HEK293T (cell line): ENCODE results near the gene UBQLNL.

ENCODE experiments used
- CTCF ChIA-PET: fragments of 350-600 bp; formaldehyde crosslinking; extraction: SDS; loops from one replicate; lab custom pipeline; 2021; ENCODE audit warnings: antibody characterized with exemption, inconsistent platforms; lab: Yijun Ruan, JAX
- POLR2A ChIA-PET: fragments of 350-600 bp; formaldehyde crosslinking; extraction: SDS; loops from one replicate; lab custom pipeline; 2020; ENCODE audit warnings: antibody characterized with exemption, inconsistent platforms; lab: Yijun Ruan, JAX
- DNase-seq: peaks from one replicate; pipeline ENCODE4 v3.0.0; 2012; ENCODE audit warnings: mixed read lengths; ENCODE audit errors: extremely low spot score
- ARNT ChIP-seq: fragments of 450-650 bp; IDR thresholded peaks from 2 replicates; pipeline ENCODE4 v1.6.1; 2017; ENCODE audit warnings: mild to moderate bottlenecking
- BHLHE40 ChIP-seq: fragments of 450-650 bp; IDR thresholded peaks from 2 replicates; pipeline ENCODE4 v1.6.1; 2016; ENCODE audit warnings: mild to moderate bottlenecking, moderate library complexity, borderline replicate concordance
- CTBP1 ChIP-seq: fragments of 450-650 bp; IDR thresholded peaks from 2 replicates; pipeline ENCODE4 v1.6.1; 2016; ENCODE audit warnings: borderline replicate concordance
- ELF4 ChIP-seq: fragments of 450-650 bp; IDR thresholded peaks from 2 replicates; pipeline ENCODE4 v1.6.1; 2017; ENCODE audit warnings: antibody characterized with exemption
- FOXA1 ChIP-seq: fragments of 450-650 bp; IDR thresholded peaks from 2 replicates; pipeline ENCODE4 v1.6.1; 2016; ENCODE audit warnings: mild to moderate bottlenecking
- FOXK2 ChIP-seq: fragments of 450-650 bp; IDR thresholded peaks from 2 replicates; pipeline ENCODE4 v1.6.1; 2016; ENCODE audit warnings: mild to moderate bottlenecking
- FOXM1 ChIP-seq: fragments of 450-650 bp; IDR thresholded peaks from 2 replicates; pipeline ENCODE4 v1.6.1; 2017; ENCODE audit warnings: mild to moderate bottlenecking, borderline replicate concordance
- HDGF ChIP-seq: fragments of 450-650 bp; IDR thresholded peaks from 2 replicates; pipeline ENCODE4 v1.6.1; 2017; ENCODE audit warnings: antibody characterized with exemption, borderline replicate concordance
- L3MBTL2 ChIP-seq: fragments of 450-650 bp; conservative IDR thresholded peaks from 2 replicates; pipeline ENCODE4 v1.6.1; 2016; ENCODE audit warnings: mild to moderate bottlenecking
- LEF1 ChIP-seq: fragments of 450-650 bp; IDR thresholded peaks from 2 replicates; pipeline ENCODE4 v1.6.1; 2017; ENCODE audit warnings: mild to moderate bottlenecking, borderline replicate concordance
- NFRKB ChIP-seq: fragments of 450-650 bp; IDR thresholded peaks from 2 replicates; pipeline ENCODE4 v1.6.1; 2016; ENCODE audit warnings: mild to moderate bottlenecking, moderate library complexity
- PKNOX1 ChIP-seq: fragments of 450-650 bp; IDR thresholded peaks from 2 replicates; pipeline ENCODE4 v1.6.1; 2016
- SP1 ChIP-seq: fragments of 450-650 bp; IDR thresholded peaks from 2 replicates; pipeline ENCODE4 v1.6.1; 2017
- SUZ12 ChIP-seq: fragments of 450-650 bp; IDR thresholded peaks from 2 replicates; pipeline ENCODE4 v1.6.1; 2016; ENCODE audit warnings: mild to moderate bottlenecking
- TARDBP ChIP-seq: fragments of 450-650 bp; IDR thresholded peaks from 2 replicates; pipeline ENCODE4 v1.6.1; 2016
- ZNF384 ChIP-seq: fragments of 450-650 bp; IDR thresholded peaks from 2 replicates; pipeline ENCODE4 v1.6.1; 2016

Gene UBQLNL

DNA sequence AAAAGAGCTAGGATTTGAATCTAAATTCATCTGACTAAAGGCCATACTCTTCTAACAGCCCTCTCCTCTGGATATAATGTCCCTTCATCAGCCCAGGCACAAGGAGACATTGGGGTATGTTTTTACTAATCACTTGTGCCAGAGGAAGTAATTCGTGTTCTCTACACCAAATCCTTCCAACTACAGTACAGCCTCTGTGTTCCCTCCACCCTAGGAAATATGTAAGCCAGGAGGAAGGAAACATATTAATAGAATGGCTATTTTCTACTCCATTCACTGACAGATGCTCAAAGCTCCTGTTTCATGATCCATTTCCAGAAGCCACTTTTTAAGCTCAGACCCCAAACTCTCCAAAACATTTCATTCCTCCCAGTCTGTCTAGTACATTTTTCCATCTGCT lies 12.0 kb upstream of the UBQLNL start:
- DNase-seq: no peak
- TF ChIP-seq BHLHE40 (no peak), SP1 (no peak), NFRKB (no peak), FOXM1 (no peak), LEF1 (no peak), TARDBP (no peak), ZNF384 (no peak), HDGF (no peak), PKNOX1 (no peak), FOXA1 (no peak), CTBP1 (no peak), SUZ12 (no peak), ARNT (no peak), ELF4 (no peak), L3MBTL2 (no peak), FOXK2 (no peak)
- POLR2A ChIA-PET: no interaction called here
- CTCF ChIA-PET: no interaction called here

DNA sequence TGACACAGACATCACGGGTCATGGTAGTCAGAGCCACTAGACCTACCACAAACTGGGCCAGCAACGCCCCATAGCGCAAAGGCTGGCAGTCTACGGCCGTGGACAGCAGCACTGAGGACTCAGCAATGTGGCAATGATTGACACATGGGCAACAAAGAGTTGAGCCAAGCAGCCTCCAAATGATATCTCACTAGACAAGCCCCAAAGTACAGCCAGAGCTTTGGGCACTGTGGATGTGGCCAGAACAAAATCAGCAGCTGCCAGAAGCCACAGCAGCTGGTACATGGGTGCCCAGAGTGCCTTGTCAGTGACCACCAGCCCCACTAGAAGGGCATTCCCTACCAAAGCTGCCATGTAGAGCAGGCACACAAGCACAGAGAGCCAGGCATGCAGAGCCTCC lies 11.2 kb upstream of the UBQLNL start:
- ChIA-PET CTCF (no interaction called here), POLR2A (no interaction called here)
- TF ChIP-seq FOXK2 (no peak), TARDBP (no peak), ELF4 (no peak), BHLHE40 (no peak), NFRKB (no peak), CTBP1 (no peak), ZNF384 (no peak), HDGF (no peak), PKNOX1 (no peak), FOXM1 (no peak), SUZ12 (no peak), L3MBTL2 (no peak), SP1 (no peak), FOXA1 (no peak), LEF1 (no peak)
- DNase-seq: no peak

DNA sequence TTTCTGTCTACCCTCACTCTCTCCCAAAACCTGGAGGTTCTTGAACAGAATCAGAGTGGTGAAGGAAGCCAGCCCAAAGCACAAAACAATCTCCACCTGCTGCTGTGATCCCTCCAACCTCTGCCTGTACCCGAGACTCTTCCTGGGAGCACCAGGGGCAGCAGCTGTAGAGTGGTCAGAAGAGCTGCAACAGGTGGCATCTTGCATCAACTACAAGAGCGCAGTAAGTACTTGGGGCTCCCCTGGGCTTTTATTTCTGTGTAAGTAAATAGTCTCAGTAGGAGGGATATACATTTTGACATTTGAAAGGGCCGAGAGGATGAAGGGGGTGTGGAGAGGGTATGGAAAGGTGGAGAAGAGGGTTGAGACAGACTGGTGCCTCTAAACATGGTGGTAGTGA lies 8.3 kb upstream of the UBQLNL start:
- TF ChIP-seq FOXA1 (no peak), ZNF384 (no peak), LEF1 (no peak), SP1 (no peak), BHLHE40 (no peak), TARDBP (no peak), SUZ12 (no peak), HDGF (no peak), PKNOX1 (no peak), ELF4 (no peak), CTBP1 (no peak), NFRKB (no peak)
- no peak for DNase-seq
- POLR2A ChIA-PET: no interaction called here
- CTCF ChIA-PET: no interaction called here

- no peak for DNase-seq
- ChIA-PET POLR2A (no interaction called here), CTCF (interaction anchor here (0.6 kb wide), 1 partner anchor 203 kb away, joined by 3 read pairs; no protein-coding TSS in a partner anchor)
- TF ChIP-seq FOXA1 (no peak), ZNF384 (no peak), SUZ12 (no peak), PKNOX1 (no peak), HDGF (no peak), CTBP1 (no peak), FOXM1 (no peak), ELF4 (no peak), ARNT (no peak), L3MBTL2 (no peak), FOXK2 (no peak), BHLHE40 (no peak)
Observed at GRCh38 chr11:5522308-5522707, 5.8 kb upstream of the UBQLNL start.

- TF ChIP-seq TARDBP (no peak), ARNT (no peak), SP1 (no peak), SUZ12 (no peak), CTBP1 (no peak), FOXM1 (no peak), PKNOX1 (no peak), HDGF (no peak), FOXK2 (no peak), ELF4 (no peak), NFRKB (no peak), BHLHE40 (no peak), ZNF384 (no peak), L3MBTL2 (no peak), LEF1 (no peak)
- CTCF ChIA-PET: no interaction called here
- POLR2A ChIA-PET: no interaction called here
- no peak for DNase-seq
Observed at GRCh38 chr11:5521540-5521939, 5.0 kb upstream of the UBQLNL start.
